Esophagus squamous epithelium (tissue), 4 donors: Measurements from ENCODE around the gene MSTO1.
"Not testable (repeated sequence)": the region's sequence is repeated elsewhere in the genome, so short reads cannot be mapped to it uniquely, and the experiment has no call there.

Experiments used
- POLR2A ChIP-seq, 4 donors: fragments of 450-650 bp; IDR thresholded peaks; one replicate each; pipeline ENCODE4 v1.6.1; 2017; ENCODE audit warnings: antibody characterized with exemption in 4 of 4, mild to moderate bottlenecking in 4 of 4, moderate library complexity in 3 of 4
- TF ChIP-seq, protein P1 (sequence below), 6 experiments: fragments of 450-650 bp in 4 of 6; fragments of 200-600 bp in 2 of 6; sonication (generic) in 2 of 6; IDR thresholded peaks; one replicate each; pipeline ENCODE4 v1.5.1; 2016 to 2019; ENCODE audit warnings: antibody characterized with exemption in 6 of 6, mild to moderate bottlenecking in 4 of 6, moderate library complexity in 4 of 6

DNA sequence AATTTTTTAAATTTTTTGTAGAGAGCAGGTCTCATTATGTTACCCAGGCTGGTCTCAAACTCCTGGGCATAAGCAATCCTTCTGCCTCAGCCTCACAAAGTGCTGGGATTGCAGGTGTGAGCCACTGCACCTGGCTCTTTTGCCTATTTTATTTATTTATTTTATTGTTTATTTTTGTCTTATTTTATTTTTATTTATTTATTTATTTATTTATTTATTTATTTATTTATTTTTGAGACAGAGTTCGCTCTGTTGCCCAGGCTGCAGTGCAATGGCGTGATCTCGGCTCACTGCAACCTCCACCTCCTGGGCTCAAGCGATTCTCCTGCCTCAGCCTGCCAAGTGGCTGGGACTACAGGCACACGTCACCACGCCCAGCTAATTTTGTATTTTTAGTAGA is 34.4 kb upstream of the MSTO1 start:
- TF ChIP-seq, protein P1, sequence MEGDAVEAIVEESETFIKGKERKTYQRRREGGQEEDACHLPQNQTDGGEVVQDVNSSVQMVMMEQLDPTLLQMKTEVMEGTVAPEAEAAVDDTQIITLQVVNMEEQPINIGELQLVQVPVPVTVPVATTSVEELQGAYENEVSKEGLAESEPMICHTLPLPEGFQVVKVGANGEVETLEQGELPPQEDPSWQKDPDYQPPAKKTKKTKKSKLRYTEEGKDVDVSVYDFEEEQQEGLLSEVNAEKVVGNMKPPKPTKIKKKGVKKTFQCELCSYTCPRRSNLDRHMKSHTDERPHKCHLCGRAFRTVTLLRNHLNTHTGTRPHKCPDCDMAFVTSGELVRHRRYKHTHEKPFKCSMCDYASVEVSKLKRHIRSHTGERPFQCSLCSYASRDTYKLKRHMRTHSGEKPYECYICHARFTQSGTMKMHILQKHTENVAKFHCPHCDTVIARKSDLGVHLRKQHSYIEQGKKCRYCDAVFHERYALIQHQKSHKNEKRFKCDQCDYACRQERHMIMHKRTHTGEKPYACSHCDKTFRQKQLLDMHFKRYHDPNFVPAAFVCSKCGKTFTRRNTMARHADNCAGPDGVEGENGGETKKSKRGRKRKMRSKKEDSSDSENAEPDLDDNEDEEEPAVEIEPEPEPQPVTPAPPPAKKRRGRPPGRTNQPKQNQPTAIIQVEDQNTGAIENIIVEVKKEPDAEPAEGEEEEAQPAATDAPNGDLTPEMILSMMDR (IDR thresholded peaks at IDR 0.05) = not testable (repeated sequence)
- TF ChIP-seq POLR2A (IDR thresholded peaks at IDR 0.05) = not testable (repeated sequence)
